Spleen (tissue), 7 donors: ENCODE results near the gene SUPV3L1.

ENCODE experiments used
- POLR2AphosphoS5 ChIP-seq, 3 donors: sonication (generic); formaldehyde crosslinking; IDR thresholded peaks; one replicate each; pipeline ENCODE4 v1.5.1; 2017; ENCODE audit warnings: antibody characterized with exemption in 3 of 3
- TF ChIP-seq, protein P1 (sequence below), 11 experiments: fragments of 200-600 bp in 7 of 11; fragments of 450-650 bp in 4 of 11; sonication (generic) in 4 of 11; IDR thresholded peaks in 8 of 11; conservative IDR thresholded peaks in 3 of 11; 1 replicate in 7 of 11; 2 replicates in 4 of 11; pipeline versions ENCODE4 v1.4.0 to v1.8.0; 2016 to 2021; ENCODE audit warnings: antibody characterized with exemption in 11 of 11, inconsistent platforms in 4 of 11, mild to moderate bottlenecking in 1 of 11
- donor health status: DM: no; HTN: no; CAD: no; lungs with moderate emphysema.
- donor health status: DM: no; HTN: no; CAD: no.
- donor health status: DM: no; HTN: no; CAD: no.

DNA sequence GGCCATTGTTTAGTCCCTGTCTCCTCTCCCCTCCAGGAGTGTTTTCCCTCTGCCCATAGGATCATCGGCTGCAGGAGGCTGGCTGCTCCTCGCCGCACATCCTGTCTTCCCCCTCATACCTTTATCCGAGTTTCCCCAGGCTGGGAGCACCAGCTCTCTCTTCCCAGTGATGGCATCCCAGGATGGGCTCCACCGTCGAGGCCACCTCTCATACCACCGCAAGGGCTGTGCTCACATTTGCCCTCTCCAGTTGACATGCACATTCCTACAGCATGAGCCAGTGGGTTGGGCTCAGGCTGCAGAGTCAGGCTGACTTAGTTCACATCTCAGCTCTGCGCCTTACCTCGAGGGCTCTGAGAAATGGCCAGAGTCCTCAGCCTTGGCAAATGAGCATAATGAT is 52.2 kb downstream of the SUPV3L1 start:
- TF ChIP-seq, protein P1, sequence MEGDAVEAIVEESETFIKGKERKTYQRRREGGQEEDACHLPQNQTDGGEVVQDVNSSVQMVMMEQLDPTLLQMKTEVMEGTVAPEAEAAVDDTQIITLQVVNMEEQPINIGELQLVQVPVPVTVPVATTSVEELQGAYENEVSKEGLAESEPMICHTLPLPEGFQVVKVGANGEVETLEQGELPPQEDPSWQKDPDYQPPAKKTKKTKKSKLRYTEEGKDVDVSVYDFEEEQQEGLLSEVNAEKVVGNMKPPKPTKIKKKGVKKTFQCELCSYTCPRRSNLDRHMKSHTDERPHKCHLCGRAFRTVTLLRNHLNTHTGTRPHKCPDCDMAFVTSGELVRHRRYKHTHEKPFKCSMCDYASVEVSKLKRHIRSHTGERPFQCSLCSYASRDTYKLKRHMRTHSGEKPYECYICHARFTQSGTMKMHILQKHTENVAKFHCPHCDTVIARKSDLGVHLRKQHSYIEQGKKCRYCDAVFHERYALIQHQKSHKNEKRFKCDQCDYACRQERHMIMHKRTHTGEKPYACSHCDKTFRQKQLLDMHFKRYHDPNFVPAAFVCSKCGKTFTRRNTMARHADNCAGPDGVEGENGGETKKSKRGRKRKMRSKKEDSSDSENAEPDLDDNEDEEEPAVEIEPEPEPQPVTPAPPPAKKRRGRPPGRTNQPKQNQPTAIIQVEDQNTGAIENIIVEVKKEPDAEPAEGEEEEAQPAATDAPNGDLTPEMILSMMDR (IDR thresholded peaks at IDR 0.05 in 8 of 11, conservative IDR thresholded peaks at IDR 0.05 in 3 of 11): no peak
- TF ChIP-seq POLR2AphosphoS5 (IDR thresholded peaks at IDR 0.05): no peak
